IMR-90 (cell line): ENCODE data around the gene USP9X.

Experiments
- CTCF ChIP-seq: conservative IDR thresholded peaks from 2 replicates; pipeline ENCODE4 v1.5.1; 2012; ENCODE audit warnings: mild to moderate bottlenecking, low read depth, low read length, improper control_type of control experiment
- MXI1 ChIP-seq: IDR thresholded peaks from 2 replicates; pipeline ENCODE4 v1.6.1; 2012; ENCODE audit warnings: low read depth, mild to moderate bottlenecking, low read length, moderate library complexity, borderline replicate concordance
- POLR2A ChIP-seq: IDR thresholded peaks from 2 replicates; pipeline ENCODE4 v1.6.1; 2012; ENCODE audit warnings: mild to moderate bottlenecking, low read depth, low read length
- RCOR1 ChIP-seq: IDR thresholded peaks from 2 replicates; pipeline ENCODE4 v1.6.1; 2012; ENCODE audit warnings: mild to moderate bottlenecking, low read length, improper control_type of control experiment; ENCODE audit not compliant: insufficient replicate concordance

DNA sequence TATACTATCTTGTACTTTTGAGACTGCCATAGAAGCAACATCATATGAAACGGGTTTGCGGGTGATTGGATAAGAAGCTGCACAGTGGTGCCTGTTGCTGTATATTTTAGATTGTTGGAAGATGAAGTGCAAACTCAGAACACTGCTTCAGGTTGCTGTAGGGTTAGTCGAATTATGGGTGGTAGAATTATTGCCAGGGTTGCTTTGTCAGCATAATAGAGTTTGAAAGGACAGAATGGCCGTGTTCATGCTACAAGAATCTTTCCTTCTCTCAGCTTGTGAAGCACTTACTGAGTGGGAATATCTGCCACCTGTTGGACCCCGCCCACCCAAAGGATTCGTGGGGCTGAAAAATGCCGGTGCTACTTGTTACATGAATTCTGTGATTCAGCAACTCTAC, 115.5 kb downstream of the USP9X start:
- TF ChIP-seq MXI1 = no peak
- TF ChIP-seq POLR2A = no peak
- no peak for TF ChIP-seq RCOR1
- no peak for TF ChIP-seq CTCF
